Ishikawa (cell line): ENCODE measurements around the gene IL12A.

Experiments used
- EGR1 ChIP-seq: IDR thresholded peaks from 2 replicates; pipeline ENCODE4 v1.6.1; 2012
- EP300 ChIP-seq: IDR thresholded peaks from 2 replicates; pipeline ENCODE4 v1.6.1; 2012; ENCODE audit warnings: borderline replicate concordance
- FOXM1 ChIP-seq: IDR thresholded peaks from 2 replicates; pipeline ENCODE4 v1.6.1; 2012; ENCODE audit warnings: low read depth, borderline replicate concordance
- RAD21 ChIP-seq: IDR thresholded peaks from 2 replicates; pipeline ENCODE4 v1.6.1; 2012; ENCODE audit warnings: low read depth
- TCF12 ChIP-seq: IDR thresholded peaks from 2 replicates; pipeline ENCODE4 v1.6.1; 2012; ENCODE audit warnings: low read depth
- TEAD4 ChIP-seq: IDR thresholded peaks from 2 replicates; pipeline ENCODE4 v1.6.1; 2012
- YY1 ChIP-seq: IDR thresholded peaks from 2 replicates; pipeline ENCODE4 v1.6.1; 2012; ENCODE audit warnings: low read depth
- TF ChIP-seq, protein P1 (sequence below): IDR thresholded peaks from 2 replicates; pipeline ENCODE4 v1.6.1; 2012; ENCODE audit warnings: low read depth, mild to moderate bottlenecking

GRCh38 chr3:160006282-160007163 is 17.9 kb downstream of the IL12A start:
- TF ChIP-seq YY1 (no peak), EP300 (no peak), EGR1 (no peak), TCF12 (no peak), RAD21 (peak; percentile 89), FOXM1 (no peak), TEAD4 (no peak)
- TF ChIP-seq, protein P1, sequence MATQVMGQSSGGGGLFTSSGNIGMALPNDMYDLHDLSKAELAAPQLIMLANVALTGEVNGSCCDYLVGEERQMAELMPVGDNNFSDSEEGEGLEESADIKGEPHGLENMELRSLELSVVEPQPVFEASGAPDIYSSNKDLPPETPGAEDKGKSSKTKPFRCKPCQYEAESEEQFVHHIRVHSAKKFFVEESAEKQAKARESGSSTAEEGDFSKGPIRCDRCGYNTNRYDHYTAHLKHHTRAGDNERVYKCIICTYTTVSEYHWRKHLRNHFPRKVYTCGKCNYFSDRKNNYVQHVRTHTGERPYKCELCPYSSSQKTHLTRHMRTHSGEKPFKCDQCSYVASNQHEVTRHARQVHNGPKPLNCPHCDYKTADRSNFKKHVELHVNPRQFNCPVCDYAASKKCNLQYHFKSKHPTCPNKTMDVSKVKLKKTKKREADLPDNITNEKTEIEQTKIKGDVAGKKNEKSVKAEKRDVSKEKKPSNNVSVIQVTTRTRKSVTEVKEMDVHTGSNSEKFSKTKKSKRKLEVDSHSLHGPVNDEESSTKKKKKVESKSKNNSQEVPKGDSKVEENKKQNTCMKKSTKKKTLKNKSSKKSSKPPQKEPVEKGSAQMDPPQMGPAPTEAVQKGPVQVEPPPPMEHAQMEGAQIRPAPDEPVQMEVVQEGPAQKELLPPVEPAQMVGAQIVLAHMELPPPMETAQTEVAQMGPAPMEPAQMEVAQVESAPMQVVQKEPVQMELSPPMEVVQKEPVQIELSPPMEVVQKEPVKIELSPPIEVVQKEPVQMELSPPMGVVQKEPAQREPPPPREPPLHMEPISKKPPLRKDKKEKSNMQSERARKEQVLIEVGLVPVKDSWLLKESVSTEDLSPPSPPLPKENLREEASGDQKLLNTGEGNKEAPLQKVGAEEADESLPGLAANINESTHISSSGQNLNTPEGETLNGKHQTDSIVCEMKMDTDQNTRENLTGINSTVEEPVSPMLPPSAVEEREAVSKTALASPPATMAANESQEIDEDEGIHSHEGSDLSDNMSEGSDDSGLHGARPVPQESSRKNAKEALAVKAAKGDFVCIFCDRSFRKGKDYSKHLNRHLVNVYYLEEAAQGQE: no peak
